ENCODE measurements around the gene GAGE13.
"Not testable (repeated sequence)": the region's sequence is repeated elsewhere in the genome, so short reads cannot be mapped to it uniquely, and the experiment has no call there.

Gene GAGE13

DNA sequence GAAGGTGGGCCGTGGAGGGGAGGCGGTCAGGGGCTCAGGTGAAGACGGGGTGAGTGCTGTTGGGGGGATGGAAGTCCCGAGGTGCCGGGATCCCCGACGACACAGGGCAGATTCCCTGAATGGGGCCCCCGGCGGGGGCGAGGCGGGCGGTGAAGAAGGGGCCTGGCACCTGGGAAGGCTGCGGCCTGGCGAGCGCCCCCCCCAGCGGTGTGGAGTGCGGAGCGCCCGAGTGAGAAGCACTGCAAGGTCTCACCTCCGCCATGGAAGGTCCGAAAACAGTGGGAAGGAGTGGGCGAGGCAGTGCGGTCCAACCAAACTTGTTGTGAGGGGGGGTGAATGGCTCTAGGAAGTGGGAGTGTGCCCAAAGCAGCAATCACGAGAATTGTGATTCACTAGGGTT, 10.1 kb downstream of the GAGE13 start:
- DNase-seq: not testable (repeated sequence)

DNA sequence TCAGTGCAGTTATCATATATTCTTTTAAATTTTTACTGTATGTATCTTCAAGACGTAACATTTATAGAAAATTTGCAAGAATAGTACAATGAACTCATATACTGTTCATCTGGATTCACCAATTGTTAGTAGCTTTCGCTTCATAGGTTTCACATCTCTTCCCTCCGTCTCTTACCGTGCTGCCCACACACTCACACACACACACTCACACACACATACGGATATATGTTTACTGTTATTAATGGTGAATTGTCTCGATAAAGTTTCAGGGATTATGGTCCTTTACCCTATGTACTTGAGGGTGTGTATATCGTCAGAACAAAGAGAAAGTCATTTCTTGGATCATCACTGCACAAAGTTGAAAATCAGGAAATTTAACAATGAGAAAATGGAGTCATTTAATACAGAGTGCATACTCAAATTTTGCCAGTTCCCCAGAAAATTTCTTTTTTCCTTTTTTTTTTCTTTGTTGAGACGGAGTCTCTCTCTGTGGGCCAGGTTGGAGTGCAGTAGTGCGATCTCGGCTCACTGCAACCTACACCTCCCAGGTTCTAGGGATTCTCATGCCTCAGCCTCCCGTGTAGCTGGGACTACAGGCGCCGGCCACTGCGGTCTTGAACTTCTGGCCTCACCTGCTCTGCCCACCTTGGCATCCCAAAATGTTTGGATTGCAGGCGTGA, 13.3 kb downstream of the GAGE13 start:
- DNase-seq: not testable (repeated sequence)

DNA sequence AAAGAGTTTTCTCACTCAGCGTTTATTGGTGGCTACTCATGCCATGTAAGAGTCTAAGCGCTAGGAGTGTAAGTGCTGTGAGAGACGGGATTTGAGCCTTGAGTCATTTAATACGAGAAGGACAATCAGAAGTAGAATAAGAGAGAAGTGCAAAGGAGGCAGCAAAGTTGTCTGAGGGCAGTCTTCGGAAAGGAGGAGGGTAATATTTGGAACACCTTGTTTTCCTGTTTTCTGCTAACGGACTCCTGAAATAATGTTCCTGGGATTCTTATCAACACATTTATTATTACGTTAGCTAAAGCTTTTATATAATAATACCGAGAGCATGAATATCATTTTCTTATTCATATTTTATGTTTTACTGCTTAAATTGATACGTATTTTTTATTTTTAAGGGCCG, 14.0 kb downstream of the GAGE13 start:
- not testable (repeated sequence) for DNase-seq

DNA sequence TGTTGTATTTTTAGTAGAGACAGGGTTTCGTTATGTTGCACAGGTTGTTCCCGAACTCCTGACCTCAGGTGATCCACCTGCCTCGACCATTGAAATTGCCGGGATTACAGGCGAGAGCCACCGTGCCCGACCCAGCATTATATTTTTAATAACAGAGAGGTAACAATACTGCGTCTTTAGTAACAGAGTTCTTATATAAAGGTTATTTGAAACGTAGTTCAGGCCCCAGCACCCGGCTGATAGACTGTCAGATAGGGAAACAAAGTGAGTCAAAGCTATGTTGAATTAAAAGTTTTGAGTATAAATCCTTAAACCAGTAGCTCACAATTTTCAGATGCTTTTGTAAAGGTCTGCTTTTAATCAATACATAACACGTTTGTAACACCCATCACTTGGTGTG, 14.8 kb downstream of the GAGE13 start:
- not testable (repeated sequence) for DNase-seq
